Neural cell (in vitro differentiated cells): ENCODE data around the gene ANGPTL2. TPM values are rescaled to one million over a fixed set of nuclear protein-coding genes. Genes with fewer than 3 reads are reported as not detected.

Experiments
- H2AFZ ChIP-seq: fragments of 200-600, 300-800 bp; sonication (generic), shearing (Covaris generic); 2 replicates; pipeline ENCODE4 v1.6.0; 2014; ENCODE audit warnings: low read depth, mild to moderate bottlenecking, antibody characterized with exemption, low read length, moderate library complexity
- H3F3A ChIP-seq: fragments of 200-600 bp; shearing (Covaris generic); 2 replicates; pipeline ENCODE4 v1.6.1; 2016; ENCODE audit warnings: mild to moderate bottlenecking, moderate library complexity, mixed read lengths, antibody characterized with exemption, low read length; ENCODE audit not compliant: insufficient read depth, poor library complexity, severe bottlenecking
- H3K27ac ChIP-seq: fragments of 200-600, 300-800 bp; sonication (generic), shearing (Covaris generic); 2 replicates; pipeline ENCODE4 v1.5.1; 2014; ENCODE audit warnings: mild to moderate bottlenecking, low read length, moderate library complexity
- H3K27me3 ChIP-seq: fragments of 300-800, 200-600 bp; sonication (generic), shearing (Covaris generic); 2 replicates; pipeline ENCODE4 v1.6.0; 2014; ENCODE audit warnings: mild to moderate bottlenecking, low read depth, low read length, moderate library complexity; ENCODE audit not compliant: insufficient read depth
- H3K36me3 ChIP-seq: fragments of 300-800, 200-600 bp; sonication (generic), shearing (Covaris generic); 2 replicates; pipeline ENCODE4 v1.5.1; 2014; ENCODE audit warnings: mild to moderate bottlenecking, antibody characterized with exemption, low read length, moderate library complexity; ENCODE audit not compliant: insufficient read depth
- H3K4me2 ChIP-seq: fragments of 300-800, 200-600 bp; sonication (generic), shearing (Covaris generic); 2 replicates; pipeline ENCODE4 v1.6.0; 2014; ENCODE audit warnings: mild to moderate bottlenecking, low read length
- H3K4me3 ChIP-seq: fragments of 300-800, 200-600 bp; sonication (generic), shearing (Covaris generic); 2 replicates; pipeline ENCODE4 v1.5.1; 2014; ENCODE audit warnings: mild to moderate bottlenecking, low read length, moderate library complexity
- H3K79me2 ChIP-seq: fragments of 200-600 bp; shearing (Covaris generic); replicated peaks from 2 replicates; pipeline ENCODE4 v1.6.0; 2014; ENCODE audit warnings: mild to moderate bottlenecking, low read length, moderate library complexity; ENCODE audit not compliant: insufficient read depth
- H3K9ac ChIP-seq: fragments of 300-800, 200-600 bp; sonication (generic), shearing (Covaris generic); 2 replicates; pipeline ENCODE4 v1.6.1; 2016; ENCODE audit warnings: mild to moderate bottlenecking, low read length, mixed read lengths
- H3K9me2 ChIP-seq: fragments of 200-600 bp; shearing (Covaris generic); 2 replicates; pipeline ENCODE4 v1.6.1; 2016; ENCODE audit warnings: mild to moderate bottlenecking, low read length, mixed read lengths; ENCODE audit not compliant: insufficient read depth
- H3K9me3 ChIP-seq: fragments of 200-600, 300-800 bp; sonication (generic), shearing (Covaris generic); 2 replicates; pipeline ENCODE4 v1.6.1; 2016; ENCODE audit warnings: mild to moderate bottlenecking, mixed run types, low read length, moderate library complexity, mixed read lengths
- H4K20me1 ChIP-seq: fragments of 200-600 bp; shearing (Covaris generic); 2 replicates; pipeline ENCODE4 v1.6.1; 2016; ENCODE audit warnings: mild to moderate bottlenecking, mixed run types; ENCODE audit not compliant: insufficient read depth
- CTCF ChIP-seq: fragments of 450-650 bp; IDR thresholded peaks from 2 replicates; pipeline ENCODE4 v1.5.1; 2014; ENCODE audit warnings: antibody characterized with exemption, mild to moderate bottlenecking, moderate library complexity; ENCODE audit not compliant: poor library complexity, severe bottlenecking
- EP300 ChIP-seq: fragments of 450-650 bp; conservative IDR thresholded peaks from 2 replicates; pipeline ENCODE4 v1.6.1; 2014; ENCODE audit warnings: antibody characterized with exemption, mild to moderate bottlenecking, moderate library complexity; ENCODE audit not compliant: poor library complexity, severe bottlenecking
- EZH2 ChIP-seq: fragments of 200-600, 300-800 bp; shearing (Covaris generic), sonication (generic); IDR thresholded peaks from 2 replicates; pipeline ENCODE4 v1.6.1; 2014; ENCODE audit warnings: antibody characterized with exemption, low read length, borderline replicate concordance, mild to moderate bottlenecking; ENCODE audit not compliant: insufficient read depth, poor library complexity, severe bottlenecking
- POLR2AphosphoS5 ChIP-seq: IDR thresholded peaks from 2 replicates; pipeline ENCODE4 v1.6.1; 2012
- SMC3 ChIP-seq: fragments of 450-650 bp; conservative IDR thresholded peaks from 2 replicates; pipeline ENCODE4 v1.6.1; 2014; ENCODE audit warnings: antibody characterized with exemption, mild to moderate bottlenecking, moderate library complexity; ENCODE audit not compliant: poor library complexity
- polyA plus RNA-seq: library from polyadenylated mRNA; depleted of rRNA; stranded (reverse); fragments of >200 nt; gene quantifications from 2 replicates; pipeline ENCODE4 v1.2.3, GENCODE V29; 2014
- TF ChIP-seq, protein P1 (sequence below): IDR thresholded peaks from 2 replicates; pipeline ENCODE4 v1.6.1; 2012; ENCODE audit warnings: borderline replicate concordance

ANGPTL2 gene
- polyA plus RNA-seq, 1 donor from 2014 or later: not detected

DNA sequence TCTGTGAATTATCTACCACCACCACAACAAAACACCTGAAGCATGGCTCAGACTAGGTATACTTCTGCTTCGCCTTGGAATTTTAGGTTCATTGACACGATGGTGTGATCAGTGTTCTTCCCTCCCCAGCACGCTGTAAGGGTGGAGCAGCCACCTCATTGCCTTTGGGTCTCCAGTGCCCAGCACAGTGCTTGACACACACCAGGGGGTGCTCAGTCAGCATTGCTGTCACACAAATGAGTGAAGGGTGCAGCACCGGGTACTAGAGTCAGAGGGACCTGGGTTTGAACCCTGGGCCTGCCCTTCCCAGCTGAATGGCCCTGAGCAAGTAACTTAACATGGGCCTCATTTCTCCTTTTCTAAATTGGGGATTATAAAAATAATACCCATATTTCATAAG is 9.9 kb upstream of the ANGPTL2 start:
- no peaks in the 10 kb centered on the region for H3K9me3 ChIP-seq
- H2AFZ ChIP-seq: no peak overlapping the region
- H4K20me1 ChIP-seq: no peaks in the 10 kb centered on the region
- H3K79me2 ChIP-seq: no peaks in the 10 kb centered on the region
- no peak overlapping the region for H3K4me3 ChIP-seq
- H3K36me3 ChIP-seq: no peaks in the 10 kb centered on the region
- H3K9me2 ChIP-seq: no peaks in the 10 kb centered on the region
- TF ChIP-seq CTCF (no peak), POLR2AphosphoS5 (no peak), EZH2 (no peak)
- H3K27me3 ChIP-seq: no peaks in the 10 kb centered on the region
- H3K9ac ChIP-seq: no peak overlapping the region
- H3F3A ChIP-seq: no peaks in the 10 kb centered on the region
- no peak overlapping the region for H3K4me2 ChIP-seq
- H3K27ac ChIP-seq: no peak overlapping the region

- no peak overlapping the region for H3K4me2 ChIP-seq
- TF ChIP-seq SMC3 (no peak), CTCF (no peak)
- H3K36me3 ChIP-seq: no peaks in the 10 kb centered on the region
- H3F3A ChIP-seq: no peaks in the 10 kb centered on the region
- no peak overlapping the region for H2AFZ ChIP-seq
- H3K9me3 ChIP-seq: no peaks in the 10 kb centered on the region
- H3K27me3 ChIP-seq: no peaks in the 10 kb centered on the region
- no peak overlapping the region for H3K4me3 ChIP-seq
- no peak overlapping the region for H3K9ac ChIP-seq
- H3K27ac ChIP-seq: no peak overlapping the region
- H3K79me2 ChIP-seq: no peaks in the 10 kb centered on the region
- H4K20me1 ChIP-seq: no peaks in the 10 kb centered on the region
- H3K9me2 ChIP-seq: no peaks in the 10 kb centered on the region
Measured at GRCh38 chr9:127131871-127132270, 9.4 kb upstream of the ANGPTL2 start.

- Histone ChIP-seq H3K9me3 (no peaks in the 10 kb centered on the region), H2AFZ (no peak overlapping the region), H3K4me2 (no peak overlapping the region), H3K79me2 (no peaks in the 10 kb centered on the region), H3K27ac (no peak overlapping the region), H3K27me3 (no peaks in the 10 kb centered on the region), H3K9me2 (no peaks in the 10 kb centered on the region), H3K36me3 (no peaks in the 10 kb centered on the region), H3F3A (no peaks in the 10 kb centered on the region), H3K9ac (no peak overlapping the region), H4K20me1 (no peaks in the 10 kb centered on the region), H3K4me3 (no peak overlapping the region)
- no peak for TF ChIP-seq EP300
- no peak for TF ChIP-seq POLR2AphosphoS5
- no peak for TF ChIP-seq EZH2
- TF ChIP-seq, protein P1, sequence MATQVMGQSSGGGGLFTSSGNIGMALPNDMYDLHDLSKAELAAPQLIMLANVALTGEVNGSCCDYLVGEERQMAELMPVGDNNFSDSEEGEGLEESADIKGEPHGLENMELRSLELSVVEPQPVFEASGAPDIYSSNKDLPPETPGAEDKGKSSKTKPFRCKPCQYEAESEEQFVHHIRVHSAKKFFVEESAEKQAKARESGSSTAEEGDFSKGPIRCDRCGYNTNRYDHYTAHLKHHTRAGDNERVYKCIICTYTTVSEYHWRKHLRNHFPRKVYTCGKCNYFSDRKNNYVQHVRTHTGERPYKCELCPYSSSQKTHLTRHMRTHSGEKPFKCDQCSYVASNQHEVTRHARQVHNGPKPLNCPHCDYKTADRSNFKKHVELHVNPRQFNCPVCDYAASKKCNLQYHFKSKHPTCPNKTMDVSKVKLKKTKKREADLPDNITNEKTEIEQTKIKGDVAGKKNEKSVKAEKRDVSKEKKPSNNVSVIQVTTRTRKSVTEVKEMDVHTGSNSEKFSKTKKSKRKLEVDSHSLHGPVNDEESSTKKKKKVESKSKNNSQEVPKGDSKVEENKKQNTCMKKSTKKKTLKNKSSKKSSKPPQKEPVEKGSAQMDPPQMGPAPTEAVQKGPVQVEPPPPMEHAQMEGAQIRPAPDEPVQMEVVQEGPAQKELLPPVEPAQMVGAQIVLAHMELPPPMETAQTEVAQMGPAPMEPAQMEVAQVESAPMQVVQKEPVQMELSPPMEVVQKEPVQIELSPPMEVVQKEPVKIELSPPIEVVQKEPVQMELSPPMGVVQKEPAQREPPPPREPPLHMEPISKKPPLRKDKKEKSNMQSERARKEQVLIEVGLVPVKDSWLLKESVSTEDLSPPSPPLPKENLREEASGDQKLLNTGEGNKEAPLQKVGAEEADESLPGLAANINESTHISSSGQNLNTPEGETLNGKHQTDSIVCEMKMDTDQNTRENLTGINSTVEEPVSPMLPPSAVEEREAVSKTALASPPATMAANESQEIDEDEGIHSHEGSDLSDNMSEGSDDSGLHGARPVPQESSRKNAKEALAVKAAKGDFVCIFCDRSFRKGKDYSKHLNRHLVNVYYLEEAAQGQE: no peak
Measured at GRCh38 chr9:127130661-127131538, 8.5 kb upstream of the ANGPTL2 start.
